Thyroid gland (tissue), 4 donors: ENCODE measurements around the gene GPRIN2. TPM values are rescaled to one million over a fixed set of nuclear protein-coding genes. Genes with fewer than 3 reads are reported as not detected.

Experiments
- DNase-seq, 2 donors: peaks; one replicate each; pipeline ENCODE4 v3.0.0-alpha.2; 2019
- H3K27ac ChIP-seq, 3 donors: fragments of 200-600 bp; sonication (generic); 1 replicate in 2 of 3; 2 replicates in 1 of 3; pipeline ENCODE4 v1.5.1; 2016 to 2019; ENCODE audit warnings: mild to moderate bottlenecking in 1 of 3, moderate library complexity in 1 of 3
- H3K27me3 ChIP-seq: fragments of 200-600 bp; sonication (generic); one replicate; pipeline ENCODE4 v1.5.1; 2019
- H3K36me3 ChIP-seq, 2 donors: fragments of 200-600 bp; sonication (generic); one replicate each; pipeline ENCODE4 v1.5.1; 2016 to 2019
- H3K4me1 ChIP-seq, 2 donors: fragments of 200-600 bp; sonication (generic); one replicate each; pipeline ENCODE4 v1.5.1; 2017 to 2019
- H3K4me3 ChIP-seq, 3 donors: fragments of 200-600 bp; sonication (generic); replicated peaks in 1 of 3; 1 replicate in 2 of 3; 2 replicates in 1 of 3; pipeline ENCODE4 v1.5.1; 2016; ENCODE audit warnings: mild to moderate bottlenecking in 1 of 3
- H3K9me3 ChIP-seq: fragments of 200-600 bp; sonication (generic); one replicate; pipeline ENCODE4 v1.5.1; 2017
- CTCF ChIP-seq, 6 experiments: fragments of 200-600 bp in 3 of 6; fragments of 450-650 bp in 3 of 6; sonication (generic) in 3 of 6; IDR thresholded peaks; one replicate each; pipeline ENCODE4 v1.5.1; 2016 to 2019; ENCODE audit warnings: antibody characterized with exemption in 6 of 6, mild to moderate bottlenecking in 2 of 6, inconsistent platforms in 1 of 6, moderate library complexity in 1 of 6
- POLR2A ChIP-seq, 2 donors: fragments of 450-650 bp; IDR thresholded peaks; one replicate each; pipeline ENCODE4 v1.6.1; 2017; ENCODE audit warnings: antibody characterized with exemption in 2 of 2, mild to moderate bottlenecking in 2 of 2, moderate library complexity in 1 of 2
- WGBS, 2 donors: methylation state at CpG; one replicate each; pipeline ENCODE4 v1.1.5; 2017; 5-methylcytosine and 5-hydroxymethylcytosine counted together
- intact Hi-C: fragments of 100-400 bp; cut with DNase I; formaldehyde crosslinking; loops from one replicate; pipeline ENCODE4 v1.15.1; 2023
- total RNA-seq, 4 donors: library from RNA; depleted of rRNA; stranded (reverse); fragments of >200 nt; gene quantifications; one replicate each; pipeline ENCODE4 v1.2.3, GENCODE V29; 2016

Gene GPRIN2
- total RNA-seq, 4 donors from 2014 or later, result 9.1 to 14.7 (median 10.6) TPM

- TF ChIP-seq POLR2A (IDR thresholded peaks at IDR 0.05), result no peak
- no peak for TF ChIP-seq CTCF (IDR thresholded peaks at IDR 0.05)
- no peaks in the 10 kb centered on the region for H3K9me3 ChIP-seq
- no peaks in the 10 kb centered on the region for H3K27me3 ChIP-seq
- 84 to 89% methylated on average over 12 of the region's 12 CpGs for WGBS, 2 donors
- peak in 1 of 2 donors; percentile 2 for DNase-seq
- H3K36me3 ChIP-seq, result no peaks in the 10 kb centered on the region
- H3K4me1 ChIP-seq, result peaks cover 0 to 13% of the 10 kb centered on the region in 2 donors
- H3K4me3 ChIP-seq, result no peak overlapping the region
- intact Hi-C loops, result no loop called here
- H3K27ac ChIP-seq, result no peak overlapping the region
These were observed 4.5 kb downstream of the GPRIN2 start for GRCh38 chr10:46551701-46552525.

DNA sequence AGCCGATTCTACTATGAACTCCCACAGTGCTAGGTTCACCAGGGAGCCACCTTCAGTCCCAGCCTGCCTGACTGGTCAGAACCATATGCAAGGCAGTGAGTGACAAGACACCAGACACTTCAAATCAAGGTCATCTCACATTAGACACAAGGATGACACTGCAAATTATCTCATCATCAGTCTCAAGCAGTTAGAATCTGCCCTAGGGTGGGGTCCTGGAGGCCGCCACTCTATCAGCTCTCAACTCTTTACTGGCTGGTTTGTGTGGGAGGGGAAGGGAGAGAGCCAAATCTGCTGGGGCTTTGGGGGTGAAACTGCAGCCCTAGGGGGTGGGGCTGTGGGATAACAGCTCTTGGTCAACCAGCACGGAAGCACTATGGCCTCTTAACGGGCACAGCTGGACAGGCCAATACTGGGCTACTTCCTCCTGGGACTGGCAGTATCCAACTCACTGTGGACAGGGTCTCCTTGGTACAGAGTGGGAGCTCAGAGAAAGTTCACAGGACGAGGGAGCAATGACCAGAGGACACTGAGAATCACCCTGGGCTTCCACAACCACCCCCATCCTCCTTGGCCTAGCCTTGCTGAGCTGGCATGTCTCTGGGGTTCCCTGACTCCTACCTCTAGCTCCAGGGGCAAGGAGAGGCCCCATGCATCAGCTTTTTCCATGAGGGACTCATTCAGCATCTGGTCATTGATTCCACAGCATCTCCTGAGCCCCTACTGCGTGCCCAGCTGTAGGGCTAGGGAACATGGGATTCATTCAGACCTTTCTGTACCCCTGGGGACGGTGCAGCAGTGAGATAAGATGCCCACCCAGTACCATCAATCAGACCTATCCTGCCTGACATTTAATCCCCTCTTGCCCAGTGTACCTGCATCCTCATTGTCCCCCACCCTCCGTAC is 5.4 kb downstream of the GPRIN2 start:
- no peak for TF ChIP-seq POLR2A (IDR thresholded peaks at IDR 0.05)
- no peak for TF ChIP-seq CTCF (IDR thresholded peaks at IDR 0.05)
- Histone ChIP-seq H3K36me3 (no peaks in the 10 kb centered on the region), H3K4me3 (no peak overlapping the region), H3K27ac (no peak overlapping the region), H3K4me1 (peaks cover 0 to 17% of the 10 kb centered on the region in 2 donors), H3K9me3 (no peaks in the 10 kb centered on the region), H3K27me3 (no peaks in the 10 kb centered on the region)
- 78 to 80% methylated on average over 8 of the region's 8 CpGs for WGBS, 2 donors
- intact Hi-C loops, result no loop called here
- peak in 1 of 2 donors; percentile 1 for DNase-seq

GRCh38 chr10:46550076-46550790 is 6.2 kb downstream of the GPRIN2 start:
- no peaks in the 10 kb centered on the region for H3K36me3 ChIP-seq
- no peak overlapping the region for H3K4me3 ChIP-seq
- TF ChIP-seq CTCF (IDR thresholded peaks at IDR 0.05), result no peak
- no peak for TF ChIP-seq POLR2A (IDR thresholded peaks at IDR 0.05)
- H3K4me1 ChIP-seq, result peaks cover 0 to 8% of the 10 kb centered on the region in 2 donors
- no peaks in the 10 kb centered on the region for H3K27me3 ChIP-seq
- no peaks in the 10 kb centered on the region for H3K9me3 ChIP-seq
- DNase-seq, result peak in 1 of 2 donors; percentile 3
- intact Hi-C loops, result no loop called here
- WGBS, 2 donors, result 88 to 91% methylated on average over 16 to 20 of the region's 20 CpGs
- no peak overlapping the region for H3K27ac ChIP-seq

- peak in 1 of 2 donors; percentile 7 for DNase-seq
- TF ChIP-seq CTCF (IDR thresholded peaks at IDR 0.05), result no peak
- no peak for TF ChIP-seq POLR2A (IDR thresholded peaks at IDR 0.05)
- Histone ChIP-seq H3K36me3 (no peaks in the 10 kb centered on the region), H3K4me3 (no peak overlapping the region), H3K27me3 (no peaks in the 10 kb centered on the region), H3K4me1 (peaks cover 0 to 7% of the 10 kb centered on the region in 2 donors), H3K27ac (no peak overlapping the region), H3K9me3 (no peaks in the 10 kb centered on the region)
- 89 to 90% methylated on average over 28 to 31 of the region's 31 CpGs for WGBS, 2 donors
- intact Hi-C loops, result no loop called here
These were observed 7.0 kb downstream of the GPRIN2 start for GRCh38 chr10:46549171-46550075.
